ENCODE data around the gene KRTAP10-12.

Gene KRTAP10-12

GRCh38 chr21:44727757-44728156 lies 30.8 kb downstream of the KRTAP10-12 start:
- Mint-ChIP-seq H3K36me3 (no peaks in the 10 kb centered on the region), H3K4me1 (peaks cover 9% of the 10 kb centered on the region)

GRCh38 chr21:44728716-44729115 lies 31.7 kb downstream of the KRTAP10-12 start:
- Mint-ChIP-seq H3K27me3 (peaks cover 6% of the 10 kb centered on the region), H3K36me3 (no peaks in the 10 kb centered on the region), H3K27ac (no peak overlapping the region), H3K4me3 (no peak overlapping the region), H3K9me3 (no peaks in the 10 kb centered on the region), H3K4me1 (peaks cover 3% of the 10 kb centered on the region)

More at GRCh38 chr21:44727757-44728156, 30.8 kb downstream of the KRTAP10-12 start:
- no peaks in the 10 kb centered on the region for H3K9me3 Mint-ChIP-seq
- no peak overlapping the region for H3K27ac Mint-ChIP-seq
- no peak overlapping the region for H3K4me3 Mint-ChIP-seq
- peaks cover 11% of the 10 kb centered on the region for H3K27me3 Mint-ChIP-seq

GRCh38 chr21:44729336-44730027 lies 32.5 kb downstream of the KRTAP10-12 start:
- Mint-ChIP-seq H3K27me3 (peaks cover 6% of the 10 kb centered on the region), H3K27ac (no peak overlapping the region), H3K4me1 (no peaks in the 10 kb centered on the region), H3K9me3 (no peaks in the 10 kb centered on the region), H3K36me3 (no peaks in the 10 kb centered on the region), H3K4me3 (no peak overlapping the region)

DNA sequence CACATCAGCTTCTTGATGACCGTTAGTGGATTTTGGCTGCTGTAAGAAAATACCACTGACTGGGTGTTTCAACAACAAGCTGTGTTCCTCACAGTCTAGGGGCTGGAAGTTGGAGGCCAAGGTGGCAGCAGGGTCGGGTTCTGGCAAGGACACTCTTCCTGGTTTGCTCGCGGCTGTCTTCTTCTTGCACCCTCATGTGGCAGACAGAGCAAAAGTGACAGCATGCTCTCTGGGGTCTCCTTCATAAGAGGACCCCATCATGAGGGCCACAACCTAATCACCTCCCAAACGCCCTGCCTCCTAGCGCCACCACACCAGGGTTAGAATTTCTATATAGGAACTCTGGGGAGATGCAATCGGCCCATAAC lies 33.0 kb downstream of the KRTAP10-12 start:
- Mint-ChIP-seq H3K27me3 (peaks cover 6% of the 10 kb centered on the region), H3K4me3 (no peak overlapping the region), H3K36me3 (no peaks in the 10 kb centered on the region), H3K9me3 (no peaks in the 10 kb centered on the region), H3K4me1 (no peaks in the 10 kb centered on the region), H3K27ac (no peak overlapping the region)

DNA sequence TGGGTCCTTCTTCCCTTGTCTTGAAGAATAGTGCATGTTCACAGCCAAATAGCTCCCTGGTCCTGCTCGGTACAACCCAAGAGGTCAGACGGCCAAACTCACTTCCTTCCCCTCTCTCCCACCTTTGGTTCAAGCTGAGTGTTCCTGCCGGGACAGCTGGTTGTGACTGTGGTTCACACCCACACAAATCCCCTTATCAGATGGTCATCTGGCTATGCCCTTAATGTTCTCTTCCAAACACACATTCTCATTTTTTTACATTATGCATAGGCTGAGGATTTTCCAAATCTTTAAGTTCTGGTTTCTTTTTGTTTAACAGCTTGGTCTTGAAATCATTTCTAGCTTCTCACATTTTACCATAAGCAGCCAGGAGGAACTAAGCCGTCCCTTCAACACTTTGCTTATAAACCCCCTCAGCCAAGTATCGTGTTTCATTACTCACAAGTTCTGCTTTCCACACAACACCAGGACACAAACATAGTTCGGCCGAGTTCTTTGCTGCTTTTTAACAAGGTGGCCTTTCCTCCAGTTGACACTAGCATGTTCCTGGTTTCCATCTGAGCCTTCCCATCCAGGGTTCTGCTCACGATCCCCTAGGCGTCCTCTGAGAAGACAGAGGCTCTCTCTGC lies 34.1 kb downstream of the KRTAP10-12 start:
- Mint-ChIP-seq H3K27me3 (peaks cover 4% of the 10 kb centered on the region), H3K4me1 (no peaks in the 10 kb centered on the region), H3K4me3 (no peak overlapping the region), H3K36me3 (no peaks in the 10 kb centered on the region), H3K27ac (no peak overlapping the region), H3K9me3 (no peaks in the 10 kb centered on the region)

DNA sequence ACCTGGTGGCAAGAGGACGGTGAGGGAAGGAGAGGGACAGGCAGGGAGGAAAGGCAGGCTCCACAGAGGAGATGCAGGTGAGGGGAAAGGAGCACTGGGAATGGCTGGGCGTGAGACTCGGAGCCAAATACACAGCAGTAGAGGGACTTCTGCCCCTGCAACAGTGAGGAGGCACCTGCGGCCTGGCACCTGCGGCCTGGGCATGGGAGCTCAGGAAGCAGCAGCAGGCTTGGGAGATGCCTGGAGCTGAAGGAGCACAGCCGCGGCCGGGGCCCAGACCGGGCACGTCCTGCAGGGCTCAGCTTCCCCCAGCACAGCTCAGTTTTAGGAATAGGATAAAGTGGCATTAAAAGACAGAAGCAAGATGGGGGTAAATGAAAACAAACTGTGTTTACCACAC lies 35.3 kb downstream of the KRTAP10-12 start:
- H3K27me3 Mint-ChIP-seq: peaks cover 2% of the 10 kb centered on the region
- H3K9me3 Mint-ChIP-seq: no peaks in the 10 kb centered on the region
- no peaks in the 10 kb centered on the region for H3K36me3 Mint-ChIP-seq
- H3K4me3 Mint-ChIP-seq: no peak overlapping the region
- H3K27ac Mint-ChIP-seq: no peak overlapping the region
- no peaks in the 10 kb centered on the region for H3K4me1 Mint-ChIP-seq

DNA sequence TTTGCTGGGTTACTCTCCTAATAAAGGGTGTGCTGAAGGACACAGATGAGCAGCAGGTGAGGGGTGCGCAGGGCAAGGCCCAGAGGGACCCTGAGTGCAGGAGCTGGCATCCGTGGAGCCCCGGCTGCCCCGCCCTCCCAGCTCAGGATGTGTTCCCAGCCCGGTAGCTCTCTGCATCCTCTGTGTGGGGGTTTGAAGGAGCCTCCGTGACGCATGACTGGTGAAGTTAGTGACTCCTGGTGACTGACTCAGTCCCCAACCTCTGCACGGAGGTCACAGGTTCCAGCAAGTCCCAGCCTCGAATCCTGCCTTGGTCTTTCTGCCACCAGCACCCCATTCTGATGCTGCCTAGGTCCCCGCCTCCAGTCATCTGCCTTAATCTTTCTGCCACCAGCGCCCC lies 36.0 kb downstream of the KRTAP10-12 start:
- Mint-ChIP-seq H3K4me1 (no peaks in the 10 kb centered on the region), H3K27me3 (no peaks in the 10 kb centered on the region), H3K36me3 (no peaks in the 10 kb centered on the region), H3K9me3 (no peaks in the 10 kb centered on the region), H3K27ac (no peak overlapping the region), H3K4me3 (no peak overlapping the region)

GRCh38 chr21:44734026-44734745 lies 37.2 kb downstream of the KRTAP10-12 start:
- H3K27me3 Mint-ChIP-seq: no peaks in the 10 kb centered on the region
- no peaks in the 10 kb centered on the region for H3K9me3 Mint-ChIP-seq
- no peaks in the 10 kb centered on the region for H3K4me1 Mint-ChIP-seq
- H3K27ac Mint-ChIP-seq: no peak overlapping the region
- H3K36me3 Mint-ChIP-seq: no peaks in the 10 kb centered on the region
- H3K4me3 Mint-ChIP-seq: no peak overlapping the region

DNA sequence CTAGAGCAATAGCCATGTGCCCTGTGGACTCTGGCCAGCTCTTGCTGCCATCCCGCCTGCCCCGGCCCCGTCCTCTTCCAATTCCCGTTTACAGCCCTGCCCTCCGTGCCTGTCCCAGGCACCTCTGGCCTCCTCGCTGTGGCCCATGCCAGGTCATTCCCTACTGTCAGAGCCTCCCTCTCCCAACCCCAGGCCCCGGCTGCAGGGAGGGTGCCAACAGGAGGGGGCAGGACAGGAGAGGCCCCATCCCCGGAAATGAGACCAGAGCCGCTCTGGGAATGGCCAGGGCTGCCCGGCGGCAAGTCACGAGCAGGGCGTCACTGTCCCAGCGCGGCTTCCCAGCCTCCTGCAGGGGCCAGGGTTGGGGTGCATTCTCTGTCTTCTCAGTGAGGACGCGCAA lies 37.9 kb downstream of the KRTAP10-12 start:
- Mint-ChIP-seq H3K4me3 (no peak overlapping the region), H3K4me1 (no peaks in the 10 kb centered on the region), H3K27ac (no peak overlapping the region), H3K9me3 (no peaks in the 10 kb centered on the region), H3K36me3 (no peaks in the 10 kb centered on the region), H3K27me3 (no peaks in the 10 kb centered on the region)

- H3K27me3 Mint-ChIP-seq: no peaks in the 10 kb centered on the region
- H3K9me3 Mint-ChIP-seq: no peaks in the 10 kb centered on the region
- H3K4me3 Mint-ChIP-seq: no peak overlapping the region
- no peaks in the 10 kb centered on the region for H3K4me1 Mint-ChIP-seq
- no peak overlapping the region for H3K27ac Mint-ChIP-seq
- no peaks in the 10 kb centered on the region for H3K36me3 Mint-ChIP-seq
Observed at GRCh38 chr21:44735821-44736220, 38.8 kb downstream of the KRTAP10-12 start.

DNA sequence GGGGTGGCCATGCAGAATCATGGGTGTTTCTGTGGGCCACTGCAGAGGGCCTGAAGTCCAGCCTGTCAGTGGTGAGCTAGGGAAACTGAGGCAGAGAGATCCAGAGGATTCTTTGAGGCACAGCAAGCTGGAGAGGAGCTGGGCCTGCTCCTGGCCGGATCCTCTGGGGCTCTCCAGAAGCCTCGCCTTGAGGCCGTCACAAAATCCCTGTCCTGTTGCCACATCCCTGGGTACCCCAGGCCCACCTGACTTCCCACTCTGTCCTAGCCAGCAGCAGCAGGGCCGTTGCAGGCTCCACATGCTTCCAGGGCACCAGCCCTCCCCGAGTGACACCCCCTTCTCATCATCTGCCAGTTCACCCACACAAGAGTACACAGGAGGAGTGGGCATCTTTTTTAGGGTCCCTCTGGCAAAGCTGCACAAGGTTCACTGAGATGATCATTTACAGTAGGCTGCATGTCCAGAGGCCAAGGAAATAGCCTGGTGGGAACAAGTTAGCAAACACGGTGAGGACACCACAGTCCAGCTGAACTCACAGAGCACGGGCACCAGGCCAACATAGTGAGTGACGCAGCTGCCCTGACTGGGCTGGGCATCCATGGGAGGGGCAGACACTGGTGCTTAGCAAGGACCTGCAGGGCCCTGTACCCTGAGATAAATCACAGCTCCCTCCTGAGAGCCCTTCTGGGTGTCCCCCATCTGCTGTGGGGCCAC lies 39.5 kb downstream of the KRTAP10-12 start:
- no peak overlapping the region for H3K27ac Mint-ChIP-seq
- H3K27me3 Mint-ChIP-seq: no peaks in the 10 kb centered on the region
- no peaks in the 10 kb centered on the region for H3K9me3 Mint-ChIP-seq
- H3K36me3 Mint-ChIP-seq: no peaks in the 10 kb centered on the region
- no peaks in the 10 kb centered on the region for H3K4me1 Mint-ChIP-seq
- no peak overlapping the region for H3K4me3 Mint-ChIP-seq

DNA sequence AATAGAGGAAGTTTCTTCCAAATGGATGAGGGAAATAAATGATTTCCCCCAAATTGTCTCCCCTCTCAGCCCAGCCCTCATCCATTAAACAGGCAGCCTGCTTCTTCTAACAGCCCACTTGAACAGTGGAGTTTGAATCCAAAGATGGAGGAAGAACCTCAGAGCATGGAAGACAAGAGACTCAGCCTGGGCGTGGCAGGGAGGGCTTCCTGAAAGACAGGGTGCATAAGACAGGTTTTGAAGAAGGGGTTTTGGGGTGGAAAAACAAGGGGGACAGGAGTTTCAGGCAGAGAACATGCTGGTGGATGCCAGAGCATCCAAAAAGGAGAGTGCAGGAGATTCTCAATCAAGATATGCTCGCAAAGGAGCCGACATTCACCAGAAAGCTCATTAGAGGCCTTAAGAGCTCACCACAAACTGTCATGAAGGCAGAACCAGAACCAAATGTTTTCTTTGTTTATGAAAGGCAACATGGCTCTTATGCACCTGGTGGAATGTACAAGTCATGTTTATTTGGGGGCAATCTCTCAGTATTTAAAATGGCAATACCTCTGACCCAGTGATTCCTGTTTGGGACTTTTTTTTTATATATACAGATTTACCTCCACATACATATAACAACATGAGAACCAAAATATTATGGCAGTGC lies 40.9 kb downstream of the KRTAP10-12 start:
- no peaks in the 10 kb centered on the region for H3K9me3 Mint-ChIP-seq
- H3K27ac Mint-ChIP-seq: no peak overlapping the region
- no peaks in the 10 kb centered on the region for H3K36me3 Mint-ChIP-seq
- H3K27me3 Mint-ChIP-seq: no peaks in the 10 kb centered on the region
- H3K4me3 Mint-ChIP-seq: no peak overlapping the region
- peaks cover 6% of the 10 kb centered on the region for H3K4me1 Mint-ChIP-seq

DNA sequence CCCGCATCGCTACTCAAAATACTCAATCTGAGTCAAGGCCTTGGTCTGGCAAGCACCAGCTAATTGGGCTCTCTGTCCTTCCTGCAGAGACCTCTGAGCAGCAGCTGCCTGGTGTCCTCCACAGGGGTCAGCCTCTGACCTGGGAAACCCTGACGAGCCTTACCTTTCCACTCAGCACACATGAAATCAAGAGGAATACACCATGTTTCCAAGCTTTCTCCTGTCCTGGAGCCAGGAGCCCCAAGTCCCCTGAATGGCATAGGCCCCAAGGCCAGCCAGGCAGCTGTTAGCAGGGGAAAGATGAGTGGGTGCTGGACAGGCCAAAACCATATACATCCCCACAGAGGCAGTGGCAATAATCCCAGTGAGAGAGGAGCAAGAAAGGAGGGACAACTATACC lies 41.6 kb downstream of the KRTAP10-12 start:
- no peaks in the 10 kb centered on the region for H3K36me3 Mint-ChIP-seq
- H3K27me3 Mint-ChIP-seq: no peaks in the 10 kb centered on the region
- H3K9me3 Mint-ChIP-seq: no peaks in the 10 kb centered on the region
- H3K27ac Mint-ChIP-seq: no peak overlapping the region
- no peak overlapping the region for H3K4me3 Mint-ChIP-seq
- H3K4me1 Mint-ChIP-seq: peaks cover 6% of the 10 kb centered on the region

DNA sequence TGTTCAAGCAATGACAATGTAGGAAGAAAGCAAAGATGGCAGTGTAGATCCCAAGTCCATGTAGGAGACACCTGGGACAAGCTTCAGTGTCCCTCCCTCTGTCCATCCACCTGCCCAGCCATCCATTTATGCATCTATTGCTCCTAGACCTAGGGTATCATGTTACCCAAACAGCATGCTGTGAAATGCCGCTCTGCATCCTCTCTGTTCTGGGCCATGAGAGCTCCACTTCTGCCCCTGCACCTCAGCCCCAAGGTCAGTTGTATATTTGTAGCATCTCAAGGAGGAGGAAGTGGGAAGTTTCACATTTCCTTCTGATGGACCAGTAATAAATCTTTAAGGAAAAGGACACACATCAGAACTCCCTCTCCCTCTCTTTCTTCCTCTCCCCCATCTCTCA lies 42.3 kb downstream of the KRTAP10-12 start:
- H3K4me1 Mint-ChIP-seq: peaks cover 6% of the 10 kb centered on the region
- H3K9me3 Mint-ChIP-seq: no peaks in the 10 kb centered on the region
- no peaks in the 10 kb centered on the region for H3K27me3 Mint-ChIP-seq
- no peak overlapping the region for H3K27ac Mint-ChIP-seq
- no peak overlapping the region for H3K4me3 Mint-ChIP-seq
- H3K36me3 Mint-ChIP-seq: no peaks in the 10 kb centered on the region

GRCh38 chr21:44740742-44741141 lies 43.8 kb downstream of the KRTAP10-12 start:
- no peaks in the 10 kb centered on the region for H3K36me3 Mint-ChIP-seq
- no peak overlapping the region for H3K4me3 Mint-ChIP-seq
- H3K27ac Mint-ChIP-seq: no peak overlapping the region
- no peaks in the 10 kb centered on the region for H3K9me3 Mint-ChIP-seq
- H3K4me1 Mint-ChIP-seq: peaks cover 6% of the 10 kb centered on the region
- no peaks in the 10 kb centered on the region for H3K27me3 Mint-ChIP-seq
